HepG2 (cell line): ENCODE results near the gene TPST2. TPM values are rescaled to one million over a fixed set of nuclear protein-coding genes. Genes with fewer than 3 reads are reported as not detected.
A peak's percentile ranks its signal among the peaks of the same experiment; 100 is the strongest.

Source experiments
- AHDC1 ChIP-seq: sonication (generic); formaldehyde crosslinking; IDR thresholded peaks from 2 replicates; pipeline ENCODE4 v1.5.1; 2020; ENCODE audit warnings: mild to moderate bottlenecking, missing genetic modification reagents, borderline replicate concordance
- CCDC6 ChIP-seq: sonication (generic); formaldehyde crosslinking; IDR thresholded peaks from 2 replicates; pipeline ENCODE4 v1.8.1; 2022; ENCODE audit warnings: mild to moderate bottlenecking, missing genetic modification reagents, moderate library complexity
- ISL2 ChIP-seq: sonication (generic); formaldehyde crosslinking; IDR thresholded peaks from 2 replicates; pipeline ENCODE4 v1.5.0; 2020; ENCODE audit warnings: missing genetic modification reagents
- KDM2A ChIP-seq: sonication (generic); formaldehyde crosslinking; IDR thresholded peaks from 2 replicates; pipeline ENCODE4 v1.4.0; 2020; ENCODE audit warnings: low read depth, missing genetic modification reagents, borderline replicate concordance
- RERE ChIP-seq: IDR thresholded peaks from 2 replicates; pipeline ENCODE4 v1.6.1; 2016; ENCODE audit warnings: low read depth, missing genetic modification reagents, missing compliant biosample characterization
- RXRA ChIP-seq: sonication (generic); formaldehyde crosslinking; IDR thresholded peaks from 2 replicates; pipeline ENCODE4 v1.5.1; 2020; ENCODE audit warnings: missing genetic modification reagents
- ZBED4 ChIP-seq: sonication (generic); formaldehyde crosslinking; IDR thresholded peaks from 2 replicates; pipeline ENCODE4 v1.4.0; 2020; ENCODE audit warnings: missing genetic modification reagents, borderline replicate concordance
- ZNF512 ChIP-seq: sonication (generic); formaldehyde crosslinking; IDR thresholded peaks from 2 replicates; pipeline ENCODE4 v1.4.0; 2020; ENCODE audit warnings: mild to moderate bottlenecking, missing genetic modification reagents
- ZNF678 ChIP-seq: sonication (generic); formaldehyde crosslinking; IDR thresholded peaks from 2 replicates; pipeline ENCODE4 v1.4.0; 2020; ENCODE audit warnings: mild to moderate bottlenecking, missing genetic modification reagents
- ZNF816 ChIP-seq: sonication (generic); formaldehyde crosslinking; IDR thresholded peaks from 2 replicates; pipeline ENCODE4 v1.8.0; 2022; ENCODE audit warnings: missing genetic modification reagents, mild to moderate bottlenecking, borderline replicate concordance
- polyA plus RNA-seq, 8 experiments: library from polyadenylated mRNA; depleted of rRNA in 3 of 8; stranded (reverse) in 7 of 8; unstranded in 1 of 8; fragments of >200 nt; fragmentation: Illumina TruSeq in 4 of 8; extraction: Trizol in 4 of 8; gene quantifications; 2 replicates each; pipeline versions ENCODE4 v1.2.1 to v1.2.3, GENCODE V29; 2011 to 2016; ENCODE audit warnings: low read depth in 4 of 8, missing spikeins in 1 of 8, mixed read lengths in 1 of 8; ENCODE audit not compliant: insufficient read depth in 1 of 8
- total RNA-seq, 5 experiments: library from RNA; depleted of rRNA; stranded (reverse); fragments of >200 nt; fragmentation: Illumina TruSeq; extraction: Trizol; gene quantifications; 2 replicates each; pipeline ENCODE4 v1.2.3, GENCODE V29; 2016; ENCODE audit warnings: low read depth in 1 of 5

The TPST2 gene
- total and polyA plus RNA-seq, 2 of the 13 experiments (the other 11 are each of a cell fraction or from before 2014, with no cell fraction given): 15.2 to 23.8 TPM

DNA sequence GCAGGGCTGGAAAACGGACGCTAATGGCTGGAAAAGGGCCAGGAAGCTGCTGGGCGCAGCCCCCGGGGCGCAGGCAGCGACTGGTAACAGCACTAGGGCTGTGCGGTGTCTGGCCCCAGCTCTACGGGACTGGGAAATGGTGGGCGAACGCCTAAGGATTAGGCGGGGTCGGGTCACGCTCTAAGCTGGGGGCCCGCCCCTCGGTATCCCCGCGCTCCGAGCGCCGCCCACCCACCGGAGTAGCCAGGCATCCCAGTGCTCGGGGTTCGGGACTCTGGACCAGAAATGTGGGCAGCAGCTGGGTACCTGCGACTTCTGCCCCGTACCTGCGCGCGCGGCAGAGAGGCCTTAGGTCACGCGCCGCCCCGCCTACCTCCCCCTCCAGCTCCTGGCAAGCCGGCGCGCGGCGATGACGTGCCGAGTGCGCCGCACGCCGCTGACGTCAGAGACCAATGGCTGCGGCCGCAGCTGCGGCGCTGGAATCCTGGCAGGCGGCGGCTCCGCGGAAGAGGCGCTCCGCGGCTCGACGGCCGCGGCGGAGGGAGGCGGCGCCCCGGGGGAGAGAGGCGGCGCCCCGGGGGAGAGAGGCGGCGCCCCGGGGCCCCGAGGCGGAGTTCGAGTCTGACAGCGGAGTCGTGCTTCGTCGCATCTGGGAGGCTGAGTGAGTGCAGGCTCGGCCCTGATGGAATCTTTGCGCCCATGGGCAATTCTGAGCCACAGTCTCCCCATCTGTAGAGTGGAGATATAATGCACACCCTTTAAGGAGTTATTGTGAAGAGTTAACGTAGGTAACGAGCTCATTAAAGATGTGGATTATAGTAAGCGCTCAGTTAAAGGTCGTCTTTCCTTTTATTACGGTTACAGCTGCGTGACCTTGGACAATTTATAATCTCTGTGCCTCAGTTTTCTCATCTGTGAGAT, 106.2 kb downstream of the TPST2 start, which contains the start of the genes HPS4 and SRRD (continued):
- no peak for TF ChIP-seq ZBED4 (CRISPR knock-in tag)
- no peak for TF ChIP-seq ZNF512 (CRISPR knock-in tag)
- TF ChIP-seq KDM2A: peak; percentile 92
- TF ChIP-seq ZNF816 (CRISPR knock-in tag): peak; percentile 68; the same call in 1 of the 2 replicates
- 0 out of 2 replicates have a peak, but pooled peaks have one; percentile 27 for TF ChIP-seq CCDC6 (CRISPR knock-in tag)
- peak; percentile 56; the same call in 1 of the 2 replicates for TF ChIP-seq AHDC1
- TF ChIP-seq RXRA (CRISPR knock-in tag): peak; percentile 84
- peak; percentile 76 for TF ChIP-seq ISL2 (CRISPR knock-in tag)
- no peak for TF ChIP-seq ZNF678
- TF ChIP-seq RERE (CRISPR knock-in tag): no peak
